ENCODE measurements around the gene REEP3.

GRCh38 chr10:63553473-63553872, 32.3 kb downstream of the REEP3 start:
- TF ChIP-seq CTCF (IDR thresholded peaks at IDR 0.05; ENCODE audit: poor library complexity) (no peak), EZH2phosphoT487 (IDR thresholded peaks at IDR 0.05; ENCODE audit: low read depth, severe bottlenecking, unreplicated experiment) (no peak)
